Stromal cell of bone marrow (primary cell): ENCODE data around the gene POLR2I.
"Not testable (repeated sequence)": the region's sequence is repeated elsewhere in the genome, so short reads cannot be mapped to it uniquely, and the experiment has no call there.

ENCODE experiments used
- DNase-seq: peaks from one replicate; pipeline ENCODE4 v3.0.0-alpha.2; 2012; ENCODE audit warnings: low read depth

POLR2I gene

GRCh38 chr19:36114721-36115452 lies at the start of gene POLR2I:
Gene POLR2I (minus strand): TSS chr19:36114875. CDS start chr19:36114856, 19 bp downstream.
- peak; percentile 100 for DNase-seq

- no peak for DNase-seq
Measured at GRCh38 chr19:36163813-36164212, 49.1 kb upstream of the POLR2I start.

- no peak for DNase-seq
Measured at GRCh38 chr19:36160821-36161596, 46.3 kb upstream of the POLR2I start.

GRCh38 chr19:36153126-36153525 lies 38.5 kb upstream of the POLR2I start:
- no peak for DNase-seq

GRCh38 chr19:36152352-36153091 lies 37.8 kb upstream of the POLR2I start, which contains the start of gene COX7A1:
Gene COX7A1 (minus strand): TSS chr19:36152447. CDS start chr19:36152407, 40 bp downstream.
- no peak for DNase-seq

- DNase-seq: no peak
Measured at GRCh38 chr19:36152019-36152351, 37.3 kb upstream of the POLR2I start.

- DNase-seq: no peak
Measured at GRCh38 chr19:36151144-36152018, 36.7 kb upstream of the POLR2I start.

- no peak for DNase-seq
Measured at GRCh38 chr19:36150586-36150985, 35.9 kb upstream of the POLR2I start.

GRCh38 chr19:36149673-36150406 lies 35.2 kb upstream of the POLR2I start:
- DNase-seq: no peak

- no peak for DNase-seq
Measured at GRCh38 chr19:36144624-36145023, 29.9 kb upstream of the POLR2I start.

GRCh38 chr19:36142496-36142895 lies 27.8 kb upstream of the POLR2I start:
- no peak for DNase-seq

GRCh38 chr19:36142046-36142445 lies 27.4 kb upstream of the POLR2I start:
- DNase-seq: no peak

GRCh38 chr19:36141039-36141927 lies 26.6 kb upstream of the POLR2I start:
- peak; percentile 66 for DNase-seq

GRCh38 chr19:36140304-36141038 lies 25.8 kb upstream of the POLR2I start:
- no peak for DNase-seq

GRCh38 chr19:36139473-36140303 lies 25.0 kb upstream of the POLR2I start, which contains the start of gene CAPNS1:
Gene CAPNS1 (plus strand): TSS chr19:36140066. CDS start chr19:36141012, 946 bp downstream.
- DNase-seq: peak; percentile 92

GRCh38 chr19:36139120-36139472 lies 24.4 kb upstream of the POLR2I start:
- no peak for DNase-seq

- no peak for DNase-seq
Measured at GRCh38 chr19:36136964-36137686, 22.4 kb upstream of the POLR2I start.

GRCh38 chr19:36134867-36135266 lies 20.2 kb upstream of the POLR2I start:
- not testable (repeated sequence) for DNase-seq
